SH-SY5Y (cell line): ENCODE measurements around the gene WDR35.

ENCODE experiments used
- GATA2 ChIP-seq: IDR thresholded peaks from 2 replicates; pipeline ENCODE4 v1.6.1; 2011; ENCODE audit warnings: mild to moderate bottlenecking, low read depth, low read length
- GATA3 ChIP-seq: IDR thresholded peaks from 2 replicates; pipeline ENCODE4 v1.6.1; 2011; ENCODE audit warnings: low read depth, mild to moderate bottlenecking, low read length, moderate library complexity

- TF ChIP-seq GATA2 (no peak), GATA3 (no peak)
Measured at GRCh38 chr2:19987936-19988335, 2.0 kb downstream of the WDR35 start.
